A549 (cell line): ENCODE measurements around the gene TMC4. TPM values are rescaled to one million over a fixed set of nuclear protein-coding genes. Genes with fewer than 3 reads are reported as not detected.

Experiments used
- ATAC-seq, 2 experiments: fragments of 200-7000 bp in 1 of 2; fragments of >200 bp in 1 of 2; cut with Nextera tagmentation in 1 of 2; cut with Tn5 transposase in 1 of 2; 3 replicates each; pipeline versions ENCODE4 v1.8.0 to v1.9.1; 2018 to 2020; ENCODE audit warnings: mild to moderate bottlenecking in 1 of 2, moderate library complexity in 1 of 2
- CTCF ChIA-PET: fragments of 300-600 bp; sonication (Branson Sonifier 250); formaldehyde crosslinking; extraction: SDS; loops from one replicate; lab custom pipeline; 2021; ENCODE audit warnings: antibody characterized with exemption, inconsistent platforms; lab: Yijun Ruan, JAX
- POLR2A ChIA-PET: fragments of 350-600 bp; formaldehyde crosslinking; extraction: SDS; loops from one replicate; lab custom pipeline; 2021; ENCODE audit warnings: antibody characterized with exemption, inconsistent platforms; lab: Yijun Ruan, JAX
- DNase-seq, 2 experiments: peaks; one replicate each; pipeline versions ENCODE4 v3.0.0 to v3.0.0-alpha.2; 2011 to 2016; ENCODE audit warnings: low read depth in 1 of 2, low spot score in 1 of 2
- FAIRE-seq: peaks from 2 replicates; lab custom pipeline; 2011; peaks lifted over from hg19 to GRCh38; lab: Jason Lieb, UNC
- H3K27ac ChIP-seq, 2 experiments: fragments of >200 bp; sonication (Bioruptor Twin); formaldehyde crosslinking; 3 replicates each; pipeline ENCODE4 v1.5.1; 2016 to 2017
- H3K4me1 ChIP-seq: fragments of >200 bp; sonication (Bioruptor Twin); formaldehyde crosslinking; 3 replicates; pipeline ENCODE4 v1.6.1; 2016
- H3K4me2 ChIP-seq: fragments of >200 bp; sonication (Bioruptor Twin); formaldehyde crosslinking; 3 replicates; pipeline ENCODE4 v1.6.1; 2016
- H3K4me3 ChIP-seq: fragments of >200 bp; sonication (Bioruptor Twin); formaldehyde crosslinking; 3 replicates; pipeline ENCODE4 v1.5.1; 2016
- H3K9me3 ChIP-seq: fragments of >200 bp; sonication (Bioruptor Twin); formaldehyde crosslinking; 3 replicates; pipeline ENCODE4 v1.6.1; 2016
- BCL3 ChIP-seq: fragments of >200 bp; sonication (Bioruptor Twin); formaldehyde crosslinking; IDR thresholded peaks from 3 replicates; pipeline ENCODE4 v1.6.1; 2016
- CBX2 ChIP-seq: fragments of 200-600 bp; sonication (generic); IDR thresholded peaks from 2 replicates; pipeline ENCODE4 v1.6.1; 2016; ENCODE audit warnings: low read depth, mild to moderate bottlenecking, borderline replicate concordance
- CBX8 ChIP-seq: fragments of 200-600 bp; sonication (generic); IDR thresholded peaks from 2 replicates; pipeline ENCODE4 v1.6.1; 2016
- CHD4 ChIP-seq: fragments of 200-600 bp; sonication (generic); IDR thresholded peaks from 2 replicates; pipeline ENCODE4 v1.6.1; 2016; ENCODE audit warnings: antibody characterized with exemption, mild to moderate bottlenecking, borderline replicate concordance
- E2F6 ChIP-seq: IDR thresholded peaks from 2 replicates; pipeline ENCODE4 v1.6.1; 2012; ENCODE audit warnings: low read depth, borderline replicate concordance
- EHMT2 ChIP-seq: fragments of 200-600 bp; sonication (generic); IDR thresholded peaks from 2 replicates; pipeline ENCODE4 v1.6.1; 2016; ENCODE audit warnings: antibody characterized with exemption, low read depth, mild to moderate bottlenecking, moderate library complexity
- EP300 ChIP-seq, 2 experiments: fragments of >200 bp; sonication (Bioruptor Twin); formaldehyde crosslinking; IDR thresholded peaks; 2 replicates in 1 of 2; 3 replicates in 1 of 2; pipeline ENCODE4 v1.6.1; 2016 to 2017
- ESRRA ChIP-seq: fragments of 150-350 bp; IDR thresholded peaks from 2 replicates; pipeline ENCODE4 v1.6.1; 2014; ENCODE audit warnings: mild to moderate bottlenecking, low read length, borderline replicate concordance
- FOSB ChIP-seq: fragments of 250-450 bp; sonication (Bioruptor Pico); IDR thresholded peaks from 2 replicates; pipeline ENCODE4 v1.5.0; 2020; ENCODE audit warnings: mild to moderate bottlenecking, moderate library complexity
- FOSL2 ChIP-seq, 2 experiments: fragments of 450-650 bp in 1 of 2; fragments of >200 bp in 1 of 2; sonication (Bioruptor Twin) in 1 of 2; formaldehyde crosslinking; IDR thresholded peaks; 2 replicates each; pipeline versions ENCODE4 v1.5.0 to v1.6.1; 2016 to 2020; ENCODE audit warnings: mild to moderate bottlenecking in 1 of 2, moderate library complexity in 1 of 2
- HDAC2 ChIP-seq: fragments of 200-600 bp; sonication (generic); IDR thresholded peaks from 2 replicates; pipeline ENCODE4 v1.6.1; 2016
- HES2 ChIP-seq: fragments of >200 bp; sonication (Bioruptor Twin); formaldehyde crosslinking; IDR thresholded peaks from 2 replicates; pipeline ENCODE4 v1.6.1; 2016
- HEYL ChIP-seq: fragments of 250-450 bp; sonication (Bioruptor Pico); IDR thresholded peaks from 2 replicates; pipeline ENCODE4 v1.8.0; 2021; ENCODE audit warnings: mild to moderate bottlenecking, moderate library complexity
- JUNB ChIP-seq: fragments of >200 bp; sonication (Bioruptor Twin); formaldehyde crosslinking; IDR thresholded peaks from 2 replicates; pipeline ENCODE4 v1.6.1; 2016
- KDM1A ChIP-seq: fragments of 200-600 bp; sonication (generic); IDR thresholded peaks from 2 replicates; pipeline ENCODE4 v1.6.1; 2016; ENCODE audit warnings: low read depth, mild to moderate bottlenecking
- MAFK ChIP-seq: fragments of 450-650 bp; IDR thresholded peaks from 2 replicates; pipeline ENCODE4 v1.6.1; 2014; ENCODE audit not compliant: partially characterized antibody
- MYC ChIP-seq: IDR thresholded peaks from 2 replicates; pipeline ENCODE4 v1.6.1; 2012; ENCODE audit warnings: mild to moderate bottlenecking, inconsistent platforms, low read length, improper control_type of control experiment, borderline replicate concordance
- NFE2L2 ChIP-seq: fragments of 150-350 bp; conservative IDR thresholded peaks from 2 replicates; pipeline ENCODE4 v1.6.1; 2014; ENCODE audit warnings: low read length
- NR3C1 ChIP-seq: fragments of >200 bp; sonication (Bioruptor Twin); formaldehyde crosslinking; IDR thresholded peaks from 3 replicates; pipeline ENCODE4 v1.6.1; 2017
- POLR2A ChIP-seq: IDR thresholded peaks from 2 replicates; pipeline ENCODE4 v1.6.1; 2012; ENCODE audit warnings: mild to moderate bottlenecking, low read length
- RAD21 ChIP-seq, 2 experiments: fragments of >200 bp in 1 of 2; sonication (Bioruptor Twin) in 1 of 2; formaldehyde crosslinking in 1 of 2; IDR thresholded peaks in 1 of 2; conservative IDR thresholded peaks in 1 of 2; 2 replicates in 1 of 2; 3 replicates in 1 of 2; pipeline ENCODE4 v1.6.1; 2012 to 2018; ENCODE audit warnings: inconsistent platforms in 1 of 2
- RFX5 ChIP-seq: fragments of 450-650 bp; IDR thresholded peaks from 2 replicates; pipeline ENCODE4 v1.7.1; 2014; ENCODE audit warnings: antibody characterized with exemption, mild to moderate bottlenecking, moderate library complexity
- TP53 ChIP-seq: fragments of 250-450 bp; sonication (Bioruptor Pico); IDR thresholded peaks from 2 replicates; pipeline ENCODE4 v1.5.0; 2021; ENCODE audit warnings: mild to moderate bottlenecking, moderate library complexity
- ZC3H11A ChIP-seq: fragments of 450-650 bp; IDR thresholded peaks from 2 replicates; pipeline ENCODE4 v1.6.1; 2014; ENCODE audit warnings: antibody characterized with exemption, mild to moderate bottlenecking
- ZSCAN20 ChIP-seq: fragments of 250-450 bp; sonication (Bioruptor Pico); IDR thresholded peaks from 2 replicates; pipeline ENCODE4 v1.8.0; 2022; ENCODE audit warnings: mild to moderate bottlenecking, moderate library complexity
- WGBS: methylation state at CpG from one replicate; pipeline ENCODE4 v1.1.6; 2017; ENCODE audit errors: missing lambda C conversion rate; 5-methylcytosine and 5-hydroxymethylcytosine counted together
- polyA plus RNA-seq, 4 experiments: library from polyadenylated mRNA; depleted of rRNA in 3 of 4; stranded (reverse); fragments of >200 nt; fragmentation: RNase III in 1 of 4; extraction: RNeasy Plus Mini Kit Qiagen cat#74134 plus additional on column Dnase treatment in 1 of 4; gene quantifications; 2 replicates in 3 of 4; 3 replicates in 1 of 4; pipeline ENCODE4 v1.2.3, GENCODE V29; 2011 to 2017

The TMC4 gene
- polyA plus RNA-seq, 2 of the 4 experiments (the other 2 are of a cell fraction), result 0.84 to 0.85 TPM

GRCh38 chr19:54186934-54187381, 14.0 kb upstream of the TMC4 start:
- Histone ChIP-seq H3K4me2 (peak overlapping the region; percentile 79; the same call in 1 of the 3 replicates), H3K4me1 (peaks cover 16% of the 10 kb centered on the region), H3K9me3 (no peaks in the 10 kb centered on the region), H3K4me3 (no peak overlapping the region), H3K27ac (peak overlapping the region in 1 of 2 experiments; percentile 31; a peak in 2 of 6 replicates)
- CTCF ChIA-PET, result interaction anchor here (1.1 to 17.2 kb wide), 4 partner anchors 8 to 204 kb away, joined by 3 to 295 read pairs (median 6); partner anchors contain the start of gene TMC4
- DNase-seq (no peak), FAIRE-seq (no peak), ATAC-seq (no peak)
- TF ChIP-seq CBX2 (no peak), ZC3H11A (no peak), KDM1A (no peak), CBX8 (no peak), ESRRA (no peak), POLR2A (no peak), MAFK (no peak), CHD4 (no peak), FOSL2 (IDR thresholded peaks at IDR 0.05) (no peak), FOSL2 (CRISPR knock-in tag; IDR thresholded peaks at IDR 0.05) (no peak), BCL3 (no peak), NR3C1 (no peak), E2F6 (no peak), HDAC2 (no peak), HES2 (no peak), EHMT2 (no peak), ZSCAN20 (no peak)
- POLR2A ChIA-PET, result interaction anchor here (0.7 to 1.0 kb wide), 2 partner anchors 13 to 14 kb away, joined by 3 read pairs; partner anchors contain the start of gene TMC4
- 90% methylated on average over 11 of the region's 11 CpGs for WGBS

DNA sequence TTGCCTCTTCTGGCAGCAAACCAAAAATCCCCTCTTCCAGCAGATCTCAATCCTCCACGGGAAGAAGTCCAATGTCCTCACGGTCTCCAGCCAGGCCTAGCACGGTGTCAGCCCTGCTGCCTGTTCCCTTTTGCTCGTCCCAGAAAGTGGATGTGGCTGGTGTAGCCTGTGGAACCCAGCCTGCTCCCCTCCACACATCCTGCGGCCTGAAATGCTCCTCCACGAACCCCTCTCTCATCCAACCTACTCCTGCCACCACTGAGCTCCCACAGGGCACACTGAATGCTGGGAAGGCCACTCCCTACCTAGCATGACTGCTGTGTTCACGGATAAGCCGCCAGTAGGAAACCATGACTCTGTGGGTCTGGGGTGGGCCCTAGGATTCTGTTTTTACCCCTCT, 13.4 kb upstream of the TMC4 start:
- FAIRE-seq (no peak), ATAC-seq (no peak), DNase-seq (no peak)
- H3K4me1 ChIP-seq, result peaks cover 14% of the 10 kb centered on the region
- H3K27ac ChIP-seq, result no peak overlapping the region
- WGBS, result 99% methylated on average over 8 of the region's 8 CpGs
- POLR2A ChIA-PET, result interaction anchor here (1.0 kb wide), 1 partner anchor 14 kb away, joined by 3 read pairs; no protein-coding TSS in a partner anchor
- H3K9me3 ChIP-seq, result no peaks in the 10 kb centered on the region
- no peak overlapping the region for H3K4me3 ChIP-seq
- CTCF ChIA-PET, result interaction anchor here (2.1 to 17.2 kb wide), 2 partner anchors 14 to 112 kb away, joined by 7 to 295 read pairs; partner anchors contain the start of gene TMC4
- H3K4me2 ChIP-seq, result no peak overlapping the region
- no peak for TF ChIP-seq HES2
- TF ChIP-seq RAD21 (conservative IDR thresholded peaks at IDR 0.05 in 1 of 2, IDR thresholded peaks at IDR 0.05 in 1 of 2), result no peak
- no peak for TF ChIP-seq JUNB
- TF ChIP-seq NFE2L2, result no peak
- TF ChIP-seq MYC, result no peak
- TF ChIP-seq RFX5, result no peak
- TF ChIP-seq ESRRA, result no peak
- TF ChIP-seq FOSB (CRISPR knock-in tag), result no peak
- no peak for TF ChIP-seq EP300 (IDR thresholded peaks at IDR 0.05)
- no peak for TF ChIP-seq HEYL (CRISPR knock-in tag)
- no peak for TF ChIP-seq TP53 (CRISPR knock-in tag)
- TF ChIP-seq ZSCAN20, result no peak
